HG03139 (cell line): Measurements from ENCODE around the gene SLC9A3.

Experiments used
- ATAC-seq: cut with Tn5 transposase; IDR thresholded peaks from one replicate; pipeline ENCODE4 v1.9.1; 2021; ENCODE audit not compliant: unreplicated experiment

Gene SLC9A3

GRCh38 chr5:421287-421880, 102.9 kb downstream of the SLC9A3 start:
- ATAC-seq: no peak

GRCh38 chr5:420632-421286, 103.5 kb downstream of the SLC9A3 start:
- no peak for ATAC-seq
